Measurements from ENCODE around the gene CYTL1. TPM values are rescaled to one million over a fixed set of nuclear protein-coding genes. Genes with fewer than 3 reads are reported as not detected.

Gene CYTL1
- total and polyA plus RNA-seq, 9 of the 15 experiments (the other 6 are each of a cell fraction or from before 2014, with no cell fraction given), result not detected

GRCh38 chr4:5041699-5042098 is 22.4 kb upstream of the CYTL1 start:
- DNase-seq (ENCODE audit: extremely low read depth in 1 of 4, low spot score in 3 of 4), result no peak
- CTCF ChIA-PET (ENCODE audit: low intra/inter-chr PET ratio), result no interaction called here
- H3K9me3 ChIP-seq (replicated peaks; ENCODE audit: control insufficient read depth, insufficient read depth, low read depth, low read length), result no peaks in the 10 kb centered on the region
- H3K27ac ChIP-seq (ENCODE audit: extremely low read depth, low read depth, low read length), result no peak overlapping the region
- BruUV-seq (replicated peaks), result no TSS peak
- peak overlapping the region; percentile 48 for H2AFZ ChIP-seq (ENCODE audit: low read depth, low read length)
- peaks cover 13 to 45% of the 10 kb centered on the region in 2 experiments for H3K4me1 ChIP-seq (replicated peaks in 1 of 2; ENCODE audit: control insufficient read depth in 2 of 2, insufficient read depth in 2 of 2, low read length in 2 of 2)
- 39% methylated on average over 7 of the region's 7 CpGs for WGBS (ENCODE audit: insufficient coverage, low coverage, missing lambda C conversion rate)
- no peak for FAIRE-seq
- intact Hi-C loops (cut with micrococcal nuclease), result no loop called here
- H3K36me3 ChIP-seq (ENCODE audit: control insufficient read depth, insufficient read depth, low read length), result no peaks in the 10 kb centered on the region
- H3K4me3 ChIP-seq, result no peak overlapping the region
- ATAC-seq, result no peak
- in situ Hi-C loops (cut with MboI), result no loop called here
- no peaks in the 10 kb centered on the region for H3K27me3 ChIP-seq (ENCODE audit: control insufficient read depth in 2 of 2, insufficient read depth in 2 of 2, low read length in 2 of 2)
- POLR2A ChIA-PET, result interaction anchor here (1.2 to 1.7 kb wide), 2 partner anchors 11 kb away, joined by 3 to 4 read pairs; no protein-coding TSS in a partner anchor
- H3K9me1 ChIP-seq (ENCODE audit: control insufficient read depth, insufficient read depth, low read length), result no peaks in the 10 kb centered on the region
- H4K20me1 ChIP-seq (replicated peaks; ENCODE audit: control insufficient read depth, insufficient read depth, low read length), result no peaks in the 10 kb centered on the region
- H3K79me2 ChIP-seq (ENCODE audit: control insufficient read depth, insufficient read depth, low read length), result no peaks in the 10 kb centered on the region
- peak overlapping the region; percentile 26; the same call in 1 of the 2 replicates for H3K4me2 ChIP-seq (ENCODE audit: insufficient read depth, low read length)
- no peak overlapping the region for H3K9ac ChIP-seq (ENCODE audit: insufficient read depth in 1 of 2, low read depth in 2 of 2, low read length in 2 of 2)
- TF ChIP-seq ARID1B (IDR thresholded peaks at IDR 0.05) (peak; percentile 57), ZNF384 (IDR thresholded peaks at IDR 0.05; ENCODE audit: low read depth, low read length) (peak; percentile 79; the same call in 1 of the 2 replicates), TCF3 (CRISPR knock-in tag; IDR thresholded peaks at IDR 0.05) (0 out of 2 replicates have a peak, but pooled peaks have one; percentile 32), SMARCA4 (IDR thresholded peaks at IDR 0.05) (peak; percentile 58; the same call in 1 of the 2 replicates), DPF2 (IDR thresholded peaks at IDR 0.05) (peak; percentile 54; the same call in 1 of the 2 replicates), MBD1 (CRISPR knock-in tag; IDR thresholded peaks at IDR 0.05) (no peak), FOXA1 (IDR thresholded peaks at IDR 0.05; ENCODE audit: borderline replicate concordance) (peak; percentile 23; the same call in 1 of the 2 replicates), CBFA2T3 (IDR thresholded peaks at IDR 0.05) (peak; percentile 59), HCFC1 (IDR thresholded peaks at IDR 0.05; ENCODE audit: low read depth, low read length) (no peak), CBFA2T2 (conservative IDR thresholded peaks at IDR 0.05) (peak; percentile 30; the same call in 1 of the 2 replicates), EP300 (IDR thresholded peaks at IDR 0.05; ENCODE audit: low read length) (peak; percentile 51), SOX6 (IDR thresholded peaks at IDR 0.05) (peak; percentile 81), TAL1 (IDR thresholded peaks at IDR 0.05) (peak; percentile 56), KDM4B (IDR thresholded peaks at IDR 0.05; ENCODE audit: borderline replicate concordance in 2 of 2, low read depth in 1 of 2) (no peak), FOXK2 (conservative IDR thresholded peaks at IDR 0.05 in 1 of 2, IDR thresholded peaks at IDR 0.05 in 1 of 2; ENCODE audit: low read depth in 2 of 2) (0 out of 4 replicates have a peak, but pooled peaks have one; percentile 20 to 35), TEAD4 (IDR thresholded peaks at IDR 0.05; ENCODE audit: low read length) (peak; percentile 29; the same call in 1 of the 2 replicates), TEAD4 (CRISPR knock-in tag; IDR thresholded peaks at IDR 0.05; ENCODE audit: borderline replicate concordance) (no peak)
- TF ChIP-seq, protein P1, sequence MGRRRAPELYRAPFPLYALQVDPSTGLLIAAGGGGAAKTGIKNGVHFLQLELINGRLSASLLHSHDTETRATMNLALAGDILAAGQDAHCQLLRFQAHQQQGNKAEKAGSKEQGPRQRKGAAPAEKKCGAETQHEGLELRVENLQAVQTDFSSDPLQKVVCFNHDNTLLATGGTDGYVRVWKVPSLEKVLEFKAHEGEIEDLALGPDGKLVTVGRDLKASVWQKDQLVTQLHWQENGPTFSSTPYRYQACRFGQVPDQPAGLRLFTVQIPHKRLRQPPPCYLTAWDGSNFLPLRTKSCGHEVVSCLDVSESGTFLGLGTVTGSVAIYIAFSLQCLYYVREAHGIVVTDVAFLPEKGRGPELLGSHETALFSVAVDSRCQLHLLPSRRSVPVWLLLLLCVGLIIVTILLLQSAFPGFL (CRISPR knock-in tag; IDR thresholded peaks at IDR 0.05), result no peak
